Measurements from ENCODE around the gene NOTCH3.

The NOTCH3 gene

DNA sequence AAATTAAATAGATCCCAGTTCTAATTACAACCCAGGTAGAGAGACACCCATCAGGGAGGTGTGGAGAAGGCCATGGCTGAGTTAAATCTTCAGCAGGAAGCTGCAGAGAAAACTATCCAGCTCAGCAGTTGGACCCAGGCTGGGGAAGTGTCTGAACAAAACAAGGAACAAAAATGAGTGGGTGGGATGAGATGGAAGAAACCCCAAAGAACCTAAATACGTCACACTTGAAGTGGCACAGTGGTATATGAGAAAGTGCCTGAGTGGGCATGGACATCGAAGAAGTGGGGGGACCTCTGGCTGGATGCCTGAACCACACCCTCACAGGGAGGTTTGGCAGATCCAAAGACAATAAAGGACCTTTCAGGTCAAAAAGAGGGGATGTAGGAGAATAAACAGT lies 35.0 kb upstream of the NOTCH3 start:
- DNase-seq (ENCODE audit: low spot score): no peak

GRCh38 chr19:15234431-15235130 lies 33.8 kb upstream of the NOTCH3 start:
- DNase-seq (ENCODE audit: low spot score): no peak

DNA sequence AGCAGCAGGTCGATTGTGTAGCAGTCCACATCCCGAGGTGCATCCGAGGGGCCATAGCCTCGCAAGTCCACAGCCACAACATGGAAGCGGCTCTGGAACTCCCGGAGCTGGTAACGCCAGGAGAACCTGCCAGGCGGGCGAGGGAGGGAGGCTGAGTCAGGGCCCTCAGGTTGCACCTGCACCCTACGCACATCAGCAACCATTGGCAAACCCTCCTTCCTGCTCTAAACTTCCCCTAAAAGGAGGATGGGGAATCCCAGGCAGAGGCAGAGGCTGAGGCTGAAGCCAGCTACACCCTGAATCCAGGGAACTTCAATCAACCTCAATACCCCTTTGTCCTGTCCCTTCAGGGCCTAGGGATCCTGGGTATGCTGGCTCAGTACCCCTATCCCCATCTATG lies 30.5 kb upstream of the NOTCH3 start:
- no peak for DNase-seq (ENCODE audit: low spot score)

DNA sequence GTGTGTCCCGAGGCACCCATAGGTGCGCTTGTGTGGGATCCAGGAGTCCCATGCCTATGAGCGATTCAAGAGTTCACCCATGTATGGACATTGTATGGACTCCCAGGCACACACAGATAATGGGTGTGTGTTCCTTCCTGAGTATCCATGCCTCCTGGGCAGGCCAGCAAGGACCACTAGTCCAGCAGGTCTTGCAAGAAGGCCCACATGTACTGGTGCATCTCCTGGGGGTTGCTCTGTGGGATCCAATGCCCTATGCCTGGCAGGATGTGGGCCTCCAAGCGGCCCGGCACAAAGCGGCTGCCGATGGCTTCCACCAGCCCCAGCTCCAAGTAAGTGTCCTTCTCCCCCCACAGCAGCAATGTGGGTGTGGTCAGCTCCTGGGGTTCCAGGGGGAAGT lies 26.5 kb upstream of the NOTCH3 start:
- DNase-seq (ENCODE audit: low spot score): no peak

DNA sequence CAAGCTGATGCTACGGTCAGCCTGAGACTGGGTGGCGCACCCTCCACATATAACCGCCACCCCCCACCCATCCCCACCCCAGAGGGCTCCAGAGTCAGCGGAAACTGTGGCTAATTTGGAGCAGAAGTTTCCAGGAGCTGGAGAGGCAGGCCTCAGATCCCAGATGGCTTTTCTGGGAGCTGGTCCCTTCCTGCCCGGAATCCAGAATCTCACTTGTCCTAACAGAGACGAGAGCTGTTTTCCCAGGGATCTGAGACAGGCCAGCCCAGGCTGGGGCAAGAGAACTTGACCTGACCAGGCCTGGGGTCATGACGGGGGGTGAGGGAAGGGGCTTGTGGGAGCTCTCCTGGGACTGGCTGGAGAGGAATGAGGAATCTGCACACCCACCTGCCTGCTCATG lies 25.0 kb upstream of the NOTCH3 start:
- no peak for DNase-seq (ENCODE audit: low spot score)

DNA sequence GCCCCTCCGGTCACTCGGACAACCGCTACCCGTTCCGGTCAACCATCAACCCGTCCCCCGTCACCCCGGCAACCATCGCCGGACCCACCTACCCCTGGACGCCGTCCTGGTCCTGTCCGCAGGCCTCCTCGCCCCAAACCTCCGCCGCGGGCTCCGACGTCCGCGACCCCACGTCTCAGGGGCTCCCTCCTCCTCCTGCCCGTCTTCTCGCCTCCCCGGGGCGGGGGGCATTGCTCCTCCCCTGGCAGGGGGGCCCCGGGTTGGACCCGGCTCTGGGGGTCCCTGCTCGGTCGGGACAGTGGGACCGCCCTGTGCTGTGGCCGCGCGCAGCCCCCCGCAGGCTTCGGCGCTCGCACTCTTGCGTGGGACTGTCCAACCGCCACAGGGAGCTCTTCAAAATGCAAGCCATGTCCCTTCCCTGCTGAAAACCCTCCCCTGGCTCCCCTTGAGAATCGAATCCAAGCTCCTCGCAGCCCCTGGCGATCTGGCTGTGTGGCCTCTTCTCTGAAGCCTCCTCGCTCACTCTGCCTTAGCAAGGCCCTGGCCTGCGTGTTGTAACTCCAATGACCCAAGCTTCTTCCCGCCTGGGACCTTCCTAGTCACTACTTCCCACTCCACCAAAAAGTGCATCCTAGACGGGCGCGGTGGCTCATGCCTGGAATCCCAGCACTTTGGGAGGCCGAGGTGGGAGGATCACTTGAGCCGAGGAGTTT lies 23.0 kb upstream of the NOTCH3 start:
- DNase-seq (ENCODE audit: low spot score): no peak

GRCh38 chr19:15222738-15223648 lies 22.2 kb upstream of the NOTCH3 start:
- peak; percentile 28 for DNase-seq (ENCODE audit: low spot score)

DNA sequence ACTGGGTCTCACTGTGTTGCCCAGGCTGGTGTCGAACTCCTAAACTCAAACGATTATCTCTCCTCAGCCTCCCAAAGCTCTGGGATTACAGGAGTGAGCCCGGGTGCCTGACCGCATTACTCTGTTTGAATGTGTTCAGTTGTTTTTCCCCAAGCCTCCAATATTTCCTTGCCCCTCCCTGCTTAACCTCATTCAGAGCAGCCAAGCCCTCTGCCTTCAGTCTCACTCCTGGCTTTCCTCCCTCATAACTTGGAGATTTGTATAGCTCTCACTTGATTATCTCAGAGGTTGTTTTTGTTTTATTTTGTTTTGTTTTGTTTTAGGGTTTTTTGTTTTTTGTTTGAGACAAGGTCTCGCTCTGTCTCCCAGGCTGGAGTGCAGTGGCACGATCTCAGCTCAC lies 20.0 kb upstream of the NOTCH3 start:
- no peak for DNase-seq (ENCODE audit: low spot score)

DNA sequence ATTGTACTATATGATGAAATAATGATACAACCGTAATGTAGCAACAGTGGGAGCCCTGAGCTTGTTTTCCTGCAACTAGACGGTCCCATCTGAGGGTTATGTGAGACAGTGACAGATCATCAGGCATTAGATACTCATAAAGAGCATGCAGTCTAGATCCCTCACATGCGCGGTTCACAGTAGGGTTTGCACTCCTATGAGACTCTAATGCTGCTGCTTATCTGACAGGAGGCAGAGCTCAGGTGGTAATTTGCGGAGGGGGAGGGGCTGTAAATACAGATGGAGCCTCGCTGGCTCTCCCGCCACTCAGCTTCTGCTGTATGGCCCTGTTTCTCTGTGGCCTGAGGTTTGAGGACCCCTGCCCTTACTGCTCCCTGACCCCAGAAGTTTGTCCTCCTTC lies 17.7 kb upstream of the NOTCH3 start:
- DNase-seq (ENCODE audit: low spot score): no peak

- DNase-seq (ENCODE audit: low spot score): no peak
Measured at GRCh38 chr19:15216363-15216762, 15.6 kb upstream of the NOTCH3 start.

- no peak for DNase-seq (ENCODE audit: low spot score)
Measured at GRCh38 chr19:15213715-15214381, 13.1 kb upstream of the NOTCH3 start.

GRCh38 chr19:15212711-15213110 lies 11.9 kb upstream of the NOTCH3 start:
- DNase-seq (ENCODE audit: low spot score): no peak

- peak; percentile 8 for DNase-seq (ENCODE audit: low spot score)
Measured at GRCh38 chr19:15210323-15210781, 9.6 kb upstream of the NOTCH3 start.

GRCh38 chr19:15201374-15202023 lies 704 bp upstream of the NOTCH3 start:
- DNase-seq (ENCODE audit: low spot score): no peak

DNA sequence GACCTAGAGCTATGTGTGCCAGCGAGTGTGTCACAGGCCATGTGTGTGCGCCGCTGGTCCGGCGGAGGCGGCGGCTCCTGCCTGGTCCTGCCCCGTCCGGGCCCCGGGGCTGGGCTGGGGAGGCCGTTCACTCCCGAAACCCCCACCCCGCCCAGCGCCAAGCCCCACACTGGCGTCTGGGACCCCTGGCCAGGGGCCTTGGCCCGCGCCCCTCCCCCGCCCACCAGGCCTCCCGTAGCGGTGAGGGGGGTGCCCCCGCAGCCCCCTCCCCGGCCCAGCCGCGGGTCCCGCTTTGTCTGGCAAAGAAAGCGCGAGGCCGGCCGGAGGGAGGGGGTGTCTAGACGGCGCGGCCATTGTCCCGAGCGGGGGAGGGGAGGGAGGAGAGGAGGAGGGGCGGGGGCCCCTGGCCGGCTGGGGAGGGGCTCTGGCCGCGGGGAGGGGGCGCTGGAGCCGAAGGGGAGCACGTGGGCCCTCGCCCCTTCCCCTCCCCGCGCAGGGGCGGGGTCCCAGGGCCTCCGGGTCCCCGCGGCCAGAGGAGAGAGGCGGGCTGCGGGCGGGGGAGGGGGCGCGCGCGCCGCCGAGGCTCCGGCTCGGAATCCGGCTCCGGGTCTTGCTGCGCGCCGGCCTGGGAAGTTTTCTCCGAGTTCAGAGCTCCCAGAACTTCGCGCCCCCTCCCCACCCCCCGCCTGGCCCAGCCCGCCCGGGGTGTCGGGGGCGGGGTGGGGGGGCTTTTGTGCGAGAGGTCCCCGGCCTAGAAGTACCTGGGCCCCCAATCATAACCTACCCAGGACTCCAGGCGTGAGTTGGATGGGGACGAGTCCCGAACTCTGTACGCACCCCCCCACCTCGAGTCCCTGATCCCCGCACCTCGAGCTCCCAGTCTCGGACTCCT lies 888 bp downstream of the NOTCH3 start:
- DNase-seq (ENCODE audit: low spot score): no peak

GRCh38 chr19:15198951-15199660 lies 1.7 kb downstream of the NOTCH3 start:
- DNase-seq (ENCODE audit: low spot score): no peak

- DNase-seq (ENCODE audit: low spot score): no peak
Measured at GRCh38 chr19:15197942-15198341, 2.9 kb downstream of the NOTCH3 start.

- DNase-seq (ENCODE audit: low spot score): no peak
Measured at GRCh38 chr19:15197275-15197941, 3.4 kb downstream of the NOTCH3 start.

GRCh38 chr19:15196360-15197005 lies 4.3 kb downstream of the NOTCH3 start:
- no peak for DNase-seq (ENCODE audit: low spot score)
